Transverse colon (tissue), 4 donors: ENCODE data around the gene SCAMP3.

Source experiments
- CTCF ChIP-seq, 5 experiments: fragments of 200-600 bp in 3 of 5; fragments of 450-650 bp in 2 of 5; sonication (generic) in 3 of 5; IDR thresholded peaks; 1 replicate in 2 of 5; 2 replicates in 3 of 5; pipeline ENCODE4 v1.5.1; 2016 to 2017; ENCODE audit warnings: antibody characterized with exemption in 5 of 5, inconsistent platforms in 3 of 5, mild to moderate bottlenecking in 2 of 5, moderate library complexity in 1 of 5
- POLR2A ChIP-seq: fragments of 450-650 bp; IDR thresholded peaks from one replicate; pipeline ENCODE4 v1.6.1; 2016; ENCODE audit warnings: antibody characterized with exemption, mild to moderate bottlenecking, moderate library complexity
- POLR2AphosphoS5 ChIP-seq, 3 donors: sonication (generic); formaldehyde crosslinking; IDR thresholded peaks; one replicate each; pipeline ENCODE4 v1.6.1; 2016; ENCODE audit warnings: antibody characterized with exemption in 3 of 3

- TF ChIP-seq POLR2A (no peak), CTCF (IDR thresholded peaks at IDR 0.05) (peak in 2 of 5 experiments; percentile 0 to 2), POLR2AphosphoS5 (IDR thresholded peaks at IDR 0.05) (no peak)
Measured at GRCh38 chr1:155278689-155279160, 16.6 kb upstream of the SCAMP3 start.
